ENCODE measurements around the gene CAGE1.
"Not testable (repeated sequence)": the region's sequence is repeated elsewhere in the genome, so short reads cannot be mapped to it uniquely, and the experiment has no call there.

Gene CAGE1

GRCh38 chr6:7411328-7411727 lies 21.8 kb upstream of the CAGE1 start:
- DNase-seq (ENCODE audit: low read depth, low spot score) = no peak
- no peak overlapping the region for H3K27ac ChIP-seq

GRCh38 chr6:7410851-7411250 lies 21.3 kb upstream of the CAGE1 start:
- no peak for DNase-seq (ENCODE audit: low read depth, low spot score)
- no peak overlapping the region for H3K27ac ChIP-seq

- no peak for DNase-seq (ENCODE audit: low read depth, low spot score)
- no peak overlapping the region for H3K27ac ChIP-seq
Observed at GRCh38 chr6:7409740-7410139, 20.2 kb upstream of the CAGE1 start.

GRCh38 chr6:7406743-7407142 lies 17.2 kb upstream of the CAGE1 start:
- no peak for DNase-seq (ENCODE audit: low read depth, low spot score)
- no peak overlapping the region for H3K27ac ChIP-seq

- DNase-seq (ENCODE audit: low read depth, low spot score) = no peak
- peak overlapping the region; percentile 23 for H3K27ac ChIP-seq
Observed at GRCh38 chr6:7404546-7404945, 15.0 kb upstream of the CAGE1 start.

- no peak overlapping the region for H3K27ac ChIP-seq
- no peak for DNase-seq (ENCODE audit: low read depth, low spot score)
Observed at GRCh38 chr6:7402716-7403115, 13.2 kb upstream of the CAGE1 start.

- peak overlapping the region; percentile 5 for H3K27ac ChIP-seq
- no peak for DNase-seq (ENCODE audit: low read depth, low spot score)
Observed at GRCh38 chr6:7401075-7401474, 11.5 kb upstream of the CAGE1 start.

- no peak for DNase-seq (ENCODE audit: low read depth, low spot score)
- H3K27ac ChIP-seq = no peak overlapping the region
Observed at GRCh38 chr6:7392402-7392801, 2.9 kb upstream of the CAGE1 start.

- H3K27ac ChIP-seq = no peak overlapping the region
- no peak for DNase-seq (ENCODE audit: low read depth, low spot score)
Observed at GRCh38 chr6:7391151-7391550, 1.6 kb upstream of the CAGE1 start.

- DNase-seq (ENCODE audit: low read depth, low spot score) = no peak
- peak overlapping the region; percentile 90 for H3K27ac ChIP-seq
Observed at GRCh38 chr6:7390226-7390878, 810 bp upstream of the CAGE1 start.

- no peak for DNase-seq (ENCODE audit: low read depth, low spot score)
- H3K27ac ChIP-seq = peak overlapping the region; percentile 90
Observed at GRCh38 chr6:7389162-7389450, 436 bp downstream of the CAGE1 start.

GRCh38 chr6:7381092-7381491 lies 8.4 kb downstream of the CAGE1 start:
- no peak for DNase-seq (ENCODE audit: low read depth, low spot score)
- H3K27ac ChIP-seq = no peak overlapping the region

- no peak overlapping the region for H3K27ac ChIP-seq
- no peak for DNase-seq (ENCODE audit: low read depth, low spot score)
Observed at GRCh38 chr6:7378740-7379139, 10.8 kb downstream of the CAGE1 start.

- no peak overlapping the region for H3K27ac ChIP-seq
- no peak for DNase-seq (ENCODE audit: low read depth, low spot score)
Observed at GRCh38 chr6:7377961-7378360, 11.6 kb downstream of the CAGE1 start.

GRCh38 chr6:7373739-7374138 lies 15.8 kb downstream of the CAGE1 start:
- no peak overlapping the region for H3K27ac ChIP-seq
- no peak for DNase-seq (ENCODE audit: low read depth, low spot score)

GRCh38 chr6:7367408-7367807 lies 22.1 kb downstream of the CAGE1 start:
- DNase-seq (ENCODE audit: low read depth, low spot score) = no peak
- no peak overlapping the region for H3K27ac ChIP-seq

GRCh38 chr6:7351916-7352315 lies 37.6 kb downstream of the CAGE1 start:
- DNase-seq (ENCODE audit: low read depth, low spot score); H3K27ac ChIP-seq: not testable (repeated sequence)

- DNase-seq (ENCODE audit: low read depth, low spot score); H3K27ac ChIP-seq: not testable (repeated sequence)
Observed at GRCh38 chr6:7350591-7350990, 39.0 kb downstream of the CAGE1 start.

GRCh38 chr6:7347551-7347997 lies 42.0 kb downstream of the CAGE1 start:
- peak; percentile 85 for DNase-seq (ENCODE audit: low read depth, low spot score)
- peak overlapping the region; percentile 58 for H3K27ac ChIP-seq

GRCh38 chr6:7344773-7345450 lies 44.6 kb downstream of the CAGE1 start:
- H3K27ac ChIP-seq; DNase-seq (ENCODE audit: low read depth, low spot score): not testable (repeated sequence)

GRCh38 chr6:7343546-7344475 lies 45.7 kb downstream of the CAGE1 start:
- H3K27ac ChIP-seq = no peak overlapping the region
- no peak for DNase-seq (ENCODE audit: low read depth, low spot score)
